Fibroblast of pulmonary artery (primary cell): ENCODE data around the gene NBEAL2.

Experiments
- DNase-seq: peaks from one replicate; pipeline ENCODE4 v3.0.0-alpha.2; 2010; ENCODE audit warnings: low read depth
- H3K4me3 ChIP-seq: replicated peaks from 2 replicates; pipeline ENCODE4 v1.5.1; 2011; ENCODE audit warnings: low read depth, mild to moderate bottlenecking, control low read depth, low read length, moderate library complexity
- TF ChIP-seq, protein P1 (sequence below): IDR thresholded peaks from 2 replicates; pipeline ENCODE4 v1.5.1; 2011; ENCODE audit warnings: mild to moderate bottlenecking, control low read depth, low read length, inconsistent platforms; ENCODE audit errors: missing control alignments

Gene NBEAL2

DNA sequence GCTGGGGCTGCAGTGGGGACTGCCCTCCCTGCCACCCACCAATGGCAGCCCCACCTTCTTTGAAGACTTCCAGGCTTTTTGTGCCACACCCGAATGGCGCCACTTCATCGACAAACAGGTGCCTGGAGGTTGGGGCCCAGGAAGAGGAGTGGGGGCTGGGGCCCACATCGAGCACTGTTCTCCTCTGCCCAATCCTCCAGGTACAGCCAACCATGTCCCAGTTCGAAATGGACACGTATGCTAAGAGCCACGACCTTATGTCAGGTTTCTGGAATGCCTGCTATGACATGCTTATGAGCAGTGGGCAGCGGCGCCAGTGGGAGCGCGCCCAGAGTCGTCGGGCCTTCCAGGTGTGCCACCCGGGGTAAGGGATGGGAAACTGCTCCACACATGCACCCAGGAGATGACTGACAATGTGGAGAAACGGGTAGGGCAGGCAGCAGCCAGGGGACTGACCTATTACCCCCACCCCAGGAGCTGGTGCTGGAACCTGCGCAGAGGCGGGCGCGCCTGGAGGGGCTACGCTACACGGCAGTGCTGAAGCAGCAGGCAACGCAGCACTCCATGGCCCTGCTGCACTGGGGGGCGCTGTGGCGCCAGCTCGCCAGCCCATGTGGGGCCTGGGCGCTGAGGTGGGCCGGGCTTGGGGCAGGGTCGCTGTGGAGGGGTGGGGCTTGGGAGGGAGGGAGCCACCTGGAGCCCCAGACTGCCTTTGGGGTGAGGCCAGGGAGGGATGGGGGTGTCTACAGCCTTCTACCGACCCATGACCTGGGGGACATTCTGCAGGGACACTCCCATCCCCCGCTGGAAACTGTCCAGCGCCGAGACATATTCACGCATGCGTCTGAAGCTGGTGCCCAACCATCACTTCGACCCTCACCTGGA lies 22.9 kb downstream of the NBEAL2 start:
- no peak overlapping the region for H3K4me3 ChIP-seq
- TF ChIP-seq, protein P1, sequence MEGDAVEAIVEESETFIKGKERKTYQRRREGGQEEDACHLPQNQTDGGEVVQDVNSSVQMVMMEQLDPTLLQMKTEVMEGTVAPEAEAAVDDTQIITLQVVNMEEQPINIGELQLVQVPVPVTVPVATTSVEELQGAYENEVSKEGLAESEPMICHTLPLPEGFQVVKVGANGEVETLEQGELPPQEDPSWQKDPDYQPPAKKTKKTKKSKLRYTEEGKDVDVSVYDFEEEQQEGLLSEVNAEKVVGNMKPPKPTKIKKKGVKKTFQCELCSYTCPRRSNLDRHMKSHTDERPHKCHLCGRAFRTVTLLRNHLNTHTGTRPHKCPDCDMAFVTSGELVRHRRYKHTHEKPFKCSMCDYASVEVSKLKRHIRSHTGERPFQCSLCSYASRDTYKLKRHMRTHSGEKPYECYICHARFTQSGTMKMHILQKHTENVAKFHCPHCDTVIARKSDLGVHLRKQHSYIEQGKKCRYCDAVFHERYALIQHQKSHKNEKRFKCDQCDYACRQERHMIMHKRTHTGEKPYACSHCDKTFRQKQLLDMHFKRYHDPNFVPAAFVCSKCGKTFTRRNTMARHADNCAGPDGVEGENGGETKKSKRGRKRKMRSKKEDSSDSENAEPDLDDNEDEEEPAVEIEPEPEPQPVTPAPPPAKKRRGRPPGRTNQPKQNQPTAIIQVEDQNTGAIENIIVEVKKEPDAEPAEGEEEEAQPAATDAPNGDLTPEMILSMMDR, result peak; percentile 2
- DNase-seq, result no peak

DNA sequence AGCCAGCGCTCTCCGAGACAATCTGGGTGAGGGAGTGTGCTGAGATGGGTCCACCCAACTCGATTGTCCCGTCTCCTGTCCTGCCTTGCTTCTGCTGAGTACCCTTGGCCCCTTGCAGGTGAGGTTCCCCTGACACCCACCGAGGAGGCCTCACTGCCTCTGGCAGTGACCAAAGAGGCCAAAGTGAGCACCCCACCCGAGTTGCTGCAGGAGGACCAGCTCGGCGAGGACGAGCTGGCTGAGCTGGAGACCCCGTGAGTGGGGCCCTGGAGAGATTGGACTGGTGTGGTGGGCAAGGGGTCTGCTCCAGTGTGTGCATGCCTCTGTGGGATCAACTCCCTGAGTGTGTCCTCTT lies 23.6 kb downstream of the NBEAL2 start:
- H3K4me3 ChIP-seq, result no peak overlapping the region
- no peak for DNase-seq
- TF ChIP-seq, protein P1, result no peak

DNA sequence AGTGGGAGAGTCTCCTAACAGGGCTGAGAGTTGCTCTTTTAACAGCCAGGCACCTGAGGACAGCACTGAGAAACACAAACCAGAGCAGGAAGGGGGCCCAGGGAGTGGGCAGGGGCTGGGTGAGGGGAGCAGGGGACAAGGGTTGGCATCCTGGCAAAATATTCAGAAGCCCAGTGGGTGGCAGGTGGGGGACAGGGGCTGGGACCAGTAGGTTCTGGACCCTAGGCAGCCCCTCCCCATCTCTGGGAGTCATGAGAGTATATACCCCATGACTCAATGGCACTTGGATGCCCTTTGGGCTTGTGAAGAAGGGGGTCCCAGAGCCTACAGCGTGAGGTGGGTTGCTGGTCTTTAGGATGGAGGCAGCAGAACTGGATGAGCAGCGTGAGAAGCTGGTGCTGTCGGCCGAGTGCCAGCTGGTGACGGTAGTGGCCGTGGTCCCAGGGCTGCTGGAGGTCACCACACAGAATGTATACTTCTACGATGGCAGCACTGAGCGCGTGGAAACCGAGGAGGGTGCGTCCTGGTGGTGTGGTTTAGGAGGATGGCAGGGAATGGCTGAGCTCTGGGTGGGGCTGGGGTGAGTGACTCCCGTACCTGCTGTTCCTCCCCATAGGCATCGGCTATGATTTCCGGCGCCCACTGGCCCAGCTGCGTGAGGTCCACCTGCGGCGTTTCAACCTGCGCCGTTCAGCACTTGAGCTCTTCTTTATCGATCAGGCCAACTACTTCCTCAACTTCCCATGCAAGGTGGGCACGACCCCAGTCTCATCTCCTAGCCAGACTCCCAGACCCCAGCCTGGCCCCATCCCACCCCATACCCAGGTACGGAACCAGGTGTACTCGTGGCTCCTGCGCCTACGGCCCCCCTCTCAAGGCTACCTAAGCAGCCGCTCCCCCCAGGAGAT lies 24.2 kb downstream of the NBEAL2 start:
- no peak for DNase-seq
- TF ChIP-seq, protein P1, result no peak
- H3K4me3 ChIP-seq, result no peak overlapping the region

DNA sequence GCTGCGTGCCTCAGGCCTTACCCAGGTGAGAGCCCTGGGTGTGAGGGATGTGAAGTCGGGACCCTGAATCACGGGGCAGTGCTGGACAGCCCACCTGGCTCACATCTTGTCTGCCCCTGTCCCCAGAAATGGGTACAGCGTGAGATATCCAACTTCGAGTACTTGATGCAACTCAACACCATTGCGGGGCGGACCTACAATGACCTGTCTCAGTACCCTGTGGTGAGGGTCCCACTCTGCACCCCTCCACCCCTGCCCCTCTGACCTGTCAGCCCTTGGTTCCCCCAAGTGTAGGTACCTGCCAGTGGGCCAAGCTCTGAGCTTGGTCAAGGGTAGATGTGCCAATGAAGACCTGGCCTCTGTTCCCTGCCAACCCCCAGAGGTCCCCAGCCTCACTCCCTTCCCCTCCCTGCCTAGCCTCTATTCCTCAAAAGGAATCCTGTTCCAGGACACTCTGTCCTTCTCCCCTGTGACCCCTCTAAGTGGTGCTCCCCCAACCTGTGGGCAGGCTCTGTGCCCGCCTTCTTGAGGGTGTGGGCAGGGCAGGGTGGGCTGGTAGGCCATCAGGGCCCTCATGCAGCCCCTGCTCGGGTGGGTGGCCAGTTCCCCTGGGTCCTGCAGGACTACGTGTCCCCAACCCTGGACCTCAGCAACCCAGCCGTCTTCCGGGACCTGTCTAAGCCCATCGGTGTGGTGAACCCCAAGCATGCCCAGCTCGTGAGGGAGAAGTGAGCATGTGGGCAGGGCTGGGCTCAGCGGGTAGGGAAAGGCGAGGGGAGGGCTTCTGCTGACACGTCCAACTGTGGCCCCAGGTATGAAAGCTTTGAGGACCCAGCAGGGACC lies 25.1 kb downstream of the NBEAL2 start:
- DNase-seq, result no peak
- H3K4me3 ChIP-seq, result no peak overlapping the region
- TF ChIP-seq, protein P1, result no peak

DNA sequence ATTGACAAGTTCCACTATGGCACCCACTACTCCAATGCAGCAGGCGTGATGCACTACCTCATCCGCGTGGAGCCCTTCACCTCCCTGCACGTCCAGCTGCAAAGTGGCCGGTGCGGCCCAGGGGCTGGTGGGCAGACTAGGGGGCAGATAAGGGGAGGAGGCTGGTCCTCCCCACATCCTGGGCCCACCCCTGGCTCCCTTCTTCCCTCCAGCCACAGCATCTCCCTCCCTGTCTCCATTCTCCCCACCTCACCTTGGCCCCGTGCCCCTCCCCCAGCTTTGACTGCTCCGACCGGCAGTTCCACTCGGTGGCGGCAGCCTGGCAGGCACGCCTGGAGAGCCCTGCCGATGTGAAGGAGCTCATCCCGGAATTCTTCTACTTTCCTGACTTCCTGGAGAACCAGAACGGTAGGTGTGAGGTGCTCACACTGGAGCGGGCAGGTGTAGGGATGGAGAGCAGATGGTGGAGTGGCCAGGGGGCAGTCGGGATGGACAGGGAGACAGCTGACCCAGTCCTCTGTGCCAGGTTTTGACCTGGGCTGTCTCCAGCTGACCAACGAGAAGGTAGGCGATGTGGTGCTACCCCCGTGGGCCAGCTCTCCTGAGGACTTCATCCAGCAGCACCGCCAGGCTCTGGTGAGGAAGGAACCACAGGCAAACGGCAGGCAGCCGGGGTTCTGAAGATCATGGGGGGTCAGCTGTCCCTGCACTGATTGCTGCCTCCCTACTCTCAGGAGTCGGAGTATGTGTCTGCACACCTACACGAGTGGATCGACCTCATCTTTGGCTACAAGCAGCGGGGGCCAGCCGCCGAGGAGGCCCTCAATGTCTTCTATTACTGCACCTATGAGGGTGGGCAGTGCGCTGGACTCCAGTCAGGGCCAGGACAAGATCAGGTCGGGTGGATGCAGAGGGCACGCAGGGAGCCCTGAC lies 26.0 kb downstream of the NBEAL2 start:
- TF ChIP-seq, protein P1, result no peak
- DNase-seq, result no peak
- no peak overlapping the region for H3K4me3 ChIP-seq
